Measurements from ENCODE around the gene EID2B.

The EID2B gene

DNA sequence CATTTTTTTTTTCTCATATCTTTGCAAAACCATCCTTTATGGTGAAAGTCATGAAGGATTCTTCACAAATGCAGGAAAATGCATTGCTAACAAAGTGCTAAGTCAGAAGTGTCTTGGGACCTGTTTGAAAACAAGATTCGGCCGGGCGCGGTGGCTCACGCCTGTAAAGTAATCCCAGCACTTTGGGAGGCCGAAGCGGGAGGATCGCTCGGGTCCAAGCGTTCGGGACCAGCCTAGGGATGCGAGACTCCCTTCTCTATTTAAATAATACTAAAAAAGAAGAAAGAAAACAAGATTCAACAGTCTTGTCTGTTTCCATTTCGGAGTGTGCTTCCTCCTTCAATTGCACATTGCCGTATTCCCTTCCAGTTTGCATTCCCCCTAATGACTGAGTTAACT is 819 bp downstream of the EID2B start:
- DNase-seq, result no peak

DNA sequence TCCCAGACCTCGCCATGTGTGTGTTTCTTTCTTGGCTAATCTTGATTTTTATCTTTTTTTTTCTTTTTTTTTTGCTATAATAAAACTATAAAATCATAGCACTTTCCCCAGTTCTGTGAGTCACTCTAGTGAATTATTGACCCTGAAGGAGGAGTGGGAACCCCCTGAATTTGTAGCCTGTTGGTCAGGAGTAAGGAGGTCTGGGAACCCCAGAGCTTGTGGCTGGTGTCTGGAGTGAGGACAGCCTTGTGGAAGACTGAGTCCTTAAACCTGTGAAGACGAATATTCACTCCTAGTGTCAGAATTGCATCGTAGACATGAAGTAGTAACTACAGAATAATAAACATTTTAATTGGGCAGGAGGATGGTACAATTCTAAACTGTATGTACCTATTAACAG is 7.4 kb downstream of the EID2B start:
- no peak for DNase-seq

DNA sequence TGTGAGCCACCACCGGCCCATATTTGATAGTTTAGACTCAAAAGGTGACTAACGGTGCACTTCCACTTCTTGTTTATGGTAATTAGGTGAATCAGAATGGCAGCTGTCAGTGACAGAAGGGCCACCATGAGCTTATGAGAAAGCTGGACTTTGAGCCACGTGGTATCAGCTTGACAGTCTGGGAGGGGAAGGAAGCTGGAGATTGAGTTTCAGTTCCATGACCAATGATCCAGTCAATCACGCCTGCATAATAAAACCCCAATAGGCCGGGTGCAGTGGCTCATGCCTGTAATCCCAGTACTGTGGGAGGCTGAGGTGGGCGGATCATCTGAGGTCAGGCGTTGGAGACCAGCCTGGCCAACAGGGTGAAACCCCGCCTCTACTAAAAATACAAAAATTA is 8.2 kb downstream of the EID2B start:
- DNase-seq, result no peak

DNA sequence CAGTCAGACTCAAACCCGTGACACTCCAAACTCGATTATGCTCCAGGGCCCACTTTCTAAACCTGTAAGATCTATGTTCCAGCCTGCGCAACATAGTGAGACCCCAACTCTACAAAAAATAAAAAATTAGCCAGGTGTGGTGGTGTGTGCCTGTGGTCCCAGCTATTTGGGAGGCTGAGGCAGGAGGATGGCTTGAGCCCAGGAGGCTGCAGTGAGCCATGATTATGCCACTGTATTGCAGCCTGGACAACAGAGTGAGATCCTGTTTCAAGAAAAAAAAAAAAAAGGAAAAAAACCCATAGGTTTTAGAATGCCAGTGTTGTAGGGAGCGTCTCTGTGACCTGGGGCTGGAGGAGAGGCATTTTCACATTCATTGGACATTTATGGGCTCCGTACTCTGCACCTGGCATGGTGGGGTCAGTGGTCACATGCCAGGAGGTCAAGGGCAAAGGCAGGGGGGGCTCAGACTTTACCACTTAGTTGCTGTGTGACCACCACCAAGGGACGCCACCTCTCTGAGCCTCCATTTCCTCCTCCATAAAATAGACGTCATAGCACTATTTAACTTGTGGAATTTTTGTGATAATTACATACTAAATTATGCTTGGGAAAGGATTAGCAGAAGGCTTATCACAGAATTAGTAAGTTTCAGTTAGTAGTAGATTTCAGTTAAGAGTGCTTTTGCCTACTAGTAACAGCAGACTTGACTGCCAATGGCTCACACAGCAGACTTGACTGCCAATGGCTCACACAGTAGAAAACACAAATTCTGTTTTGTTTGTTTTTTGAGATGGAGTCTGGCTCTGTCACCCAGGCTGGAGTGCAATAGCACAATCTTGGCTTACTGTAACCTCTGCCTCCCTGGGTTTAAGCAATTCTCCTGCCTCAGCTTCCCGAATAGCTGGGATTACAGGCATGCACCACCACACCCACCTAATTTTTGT is 11.8 kb downstream of the EID2B start:
- DNase-seq, result no peak

DNA sequence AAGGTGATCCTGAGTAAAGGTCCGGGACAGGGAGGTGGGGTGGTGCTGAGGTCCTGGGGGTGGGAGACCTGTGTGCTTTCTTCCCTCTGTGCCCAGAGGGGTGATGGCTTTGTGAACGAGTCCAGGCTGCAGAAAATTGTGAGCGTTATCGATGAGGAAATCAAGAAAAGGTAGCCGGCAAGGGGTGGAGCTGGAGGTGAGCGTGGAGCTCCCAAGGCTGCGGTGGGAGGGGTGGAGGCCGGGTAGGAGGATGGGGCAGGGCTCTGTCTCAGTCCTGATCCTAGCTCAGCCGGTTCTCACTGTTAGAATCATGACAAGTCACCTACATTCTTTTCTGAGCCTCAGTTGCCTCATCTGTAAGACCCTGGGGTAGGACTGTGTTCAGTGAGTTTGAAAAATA is 13.7 kb downstream of the EID2B start:
- DNase-seq, result no peak

DNA sequence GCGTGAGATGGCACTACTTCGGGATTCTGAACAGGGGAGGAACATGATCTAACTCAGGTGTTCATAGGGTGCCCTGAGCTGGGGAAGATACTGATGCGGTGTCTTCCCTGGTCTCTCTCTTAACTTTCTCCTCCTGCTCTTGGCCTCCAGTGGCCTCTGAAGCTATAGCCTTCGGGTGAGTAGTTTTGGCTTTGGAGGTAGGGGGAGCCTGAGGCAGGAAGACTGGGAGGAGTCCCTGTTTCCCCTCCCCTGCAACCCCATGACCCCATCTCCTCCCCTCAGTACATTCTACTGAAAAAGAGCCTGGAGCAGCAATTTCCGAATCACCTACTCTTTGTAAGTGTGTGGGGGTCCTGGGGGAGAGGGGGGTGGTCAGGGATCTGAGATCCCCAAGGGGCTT is 14.2 kb downstream of the EID2B start:
- DNase-seq, result no peak

DNA sequence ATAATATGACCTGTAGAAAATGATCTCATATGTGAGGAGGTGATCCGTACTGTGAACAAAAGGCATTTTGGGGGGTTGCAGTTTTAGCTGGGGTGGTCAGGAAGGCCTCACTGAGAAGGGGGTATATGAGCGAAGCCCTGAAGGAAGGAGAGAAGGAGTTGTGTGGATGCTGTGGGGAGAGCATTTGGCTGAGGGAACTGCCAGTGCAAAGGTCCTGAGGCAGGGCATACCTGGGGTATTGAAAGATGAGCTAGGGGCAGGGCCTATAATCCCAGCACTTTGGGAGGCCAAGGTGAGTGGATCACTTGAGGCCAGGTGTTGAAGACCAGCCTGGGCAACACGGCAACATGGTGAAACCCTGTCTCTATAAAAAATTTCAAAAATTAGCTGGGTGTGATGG is 15.2 kb downstream of the EID2B start:
- no peak for DNase-seq

DNA sequence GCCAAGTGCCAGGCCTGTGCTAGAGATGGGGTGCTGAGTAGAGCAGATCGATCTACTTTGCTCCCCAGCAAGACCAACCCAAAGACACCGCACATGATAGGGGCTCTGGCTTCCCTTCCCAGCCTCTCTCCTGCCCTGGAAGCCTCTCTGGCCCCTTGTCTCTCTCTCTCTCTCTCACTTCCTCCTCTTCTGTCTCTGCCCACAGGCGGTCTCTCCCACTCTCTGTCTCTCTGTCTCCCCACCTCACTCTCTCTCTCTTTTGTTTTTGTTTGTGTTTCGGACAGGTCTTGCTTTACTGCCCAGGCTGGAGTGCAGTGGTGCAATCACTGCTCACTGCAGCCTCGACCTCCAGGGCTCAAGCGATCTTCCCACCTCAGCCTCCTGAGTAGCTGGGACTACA is 16.4 kb downstream of the EID2B start:
- no peak for DNase-seq

DNA sequence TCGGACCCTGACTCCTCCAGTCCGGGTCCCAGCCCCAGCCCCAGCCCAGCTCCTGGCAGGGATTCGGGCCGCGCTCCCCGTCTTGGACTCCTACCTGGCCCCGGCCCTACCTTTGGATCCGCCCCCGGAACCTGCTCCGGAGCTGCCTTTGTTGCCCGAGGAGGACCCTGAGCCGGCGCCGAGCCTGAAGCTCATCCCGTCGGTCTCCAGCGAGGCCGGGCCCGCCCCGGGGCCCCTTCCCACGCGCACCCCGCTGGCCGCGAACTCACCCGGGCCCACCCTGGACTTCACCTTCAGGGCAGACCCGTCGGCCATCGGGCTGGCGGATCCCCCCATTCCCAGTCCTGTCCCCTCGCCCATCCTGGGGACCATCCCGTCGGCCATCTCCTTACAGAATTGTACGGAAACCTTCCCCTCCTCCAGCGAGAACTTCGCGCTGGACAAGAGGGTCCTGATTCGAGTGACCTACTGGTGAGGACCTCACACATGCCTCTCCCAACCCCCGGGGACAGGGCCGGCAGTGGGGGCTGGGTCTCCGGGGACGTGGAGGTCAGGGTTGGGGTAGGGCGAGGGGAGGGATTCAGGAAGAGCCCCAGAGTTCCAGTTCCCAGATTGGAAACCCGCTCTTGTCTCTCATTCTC is 17.0 kb downstream of the EID2B start:
- DNase-seq, result no peak

DNA sequence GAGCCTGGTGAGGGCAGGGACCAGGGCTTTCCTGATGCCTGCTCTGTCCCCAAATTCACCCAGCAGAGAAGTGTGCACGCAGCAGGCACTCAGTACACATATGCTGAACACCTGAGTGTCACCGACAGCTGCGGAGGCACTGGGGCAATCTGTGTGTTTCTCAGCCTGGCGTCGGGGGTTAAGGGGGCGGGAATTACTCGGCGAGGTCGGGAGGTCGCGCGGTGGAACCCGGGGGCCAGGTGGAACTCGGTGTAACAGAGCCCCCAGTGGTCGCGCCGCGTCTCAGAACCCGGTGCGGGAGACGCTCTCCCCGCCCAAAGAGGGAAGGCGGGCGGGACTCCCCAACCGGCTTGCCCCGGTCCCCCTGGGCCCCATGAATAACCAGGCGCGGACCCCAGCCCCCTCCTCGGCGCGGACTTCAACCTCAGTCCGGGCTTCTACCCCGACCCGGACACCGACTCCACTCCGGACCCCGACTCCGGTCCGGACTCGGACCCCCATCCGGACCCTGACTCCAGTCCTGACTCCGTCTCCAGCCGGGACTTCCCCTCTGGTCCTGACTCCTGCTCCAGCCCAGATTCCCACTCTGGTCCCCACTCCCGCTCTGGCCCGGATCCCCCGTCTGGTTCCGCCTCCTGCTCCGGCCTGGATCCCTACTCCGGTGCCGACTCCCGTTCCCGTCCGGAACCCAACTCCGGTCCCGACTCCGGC is 17.7 kb downstream of the EID2B start, which contains the start of gene SELENOV:
TSS of gene SELENOV (plus strand) at position 300 of the 711 bp plus-strand sequence. CDS start at position 374, 74 bp downstream.
- DNase-seq, result peak; percentile 68

DNA sequence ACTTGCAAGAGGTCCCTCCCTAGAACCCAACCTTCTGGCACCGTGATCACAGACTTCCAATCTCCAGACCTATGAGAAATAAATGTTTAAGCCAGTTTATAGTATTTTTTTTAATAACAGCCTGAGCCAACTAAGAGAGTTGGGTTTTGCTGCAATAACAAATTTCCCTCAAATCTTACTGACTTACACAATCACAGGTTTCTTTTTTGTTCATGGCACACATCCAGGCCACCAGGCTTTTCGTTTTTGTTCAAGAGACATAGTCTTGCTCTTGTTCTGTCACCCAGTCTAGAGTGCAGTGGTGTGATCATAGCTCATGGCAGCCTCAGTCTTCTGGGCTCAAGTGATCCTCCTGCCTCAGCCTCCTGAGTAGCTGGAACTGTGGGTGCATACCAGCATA is 19.7 kb downstream of the EID2B start:
- no peak for DNase-seq

DNA sequence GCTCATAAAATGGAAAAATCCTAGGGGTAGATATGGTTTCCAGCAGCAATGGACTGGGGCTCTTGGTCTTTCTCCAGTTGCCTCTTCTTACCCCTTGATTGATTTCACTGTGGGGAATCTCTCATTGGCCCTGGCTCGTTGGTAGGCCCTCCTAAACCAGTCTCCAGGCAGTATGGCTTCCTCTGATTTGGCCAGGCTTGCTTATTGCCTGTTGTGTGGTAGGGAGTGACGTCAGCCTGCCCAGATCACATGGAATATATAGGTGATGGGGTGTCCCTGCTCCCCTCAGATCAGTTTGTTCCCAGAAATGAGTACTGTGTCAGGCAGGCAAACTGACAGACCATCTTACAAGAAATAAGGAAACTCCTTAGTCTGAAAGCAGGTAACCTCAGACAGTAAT is 23.4 kb downstream of the EID2B start:
- no peak for DNase-seq

DNA sequence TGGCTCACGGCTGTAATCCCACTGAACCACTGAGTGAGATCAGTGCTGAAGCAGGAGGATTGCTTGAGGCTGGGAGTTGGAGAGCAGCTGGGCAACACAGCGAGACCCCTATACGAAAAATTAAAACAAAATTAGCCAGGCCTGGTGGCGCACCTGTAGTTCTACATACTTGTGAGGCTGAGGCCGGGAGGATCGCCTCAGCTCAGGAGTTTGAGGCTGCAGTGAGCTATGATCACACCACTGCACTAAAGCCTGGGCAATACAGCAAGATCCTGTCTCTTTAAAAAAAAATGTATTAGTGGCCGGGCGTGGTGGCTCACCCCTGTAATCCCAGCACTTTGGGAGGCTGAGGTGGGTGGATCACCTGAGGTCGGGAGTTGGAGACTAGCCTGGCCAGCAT is 24.0 kb downstream of the EID2B start:
- no peak for DNase-seq

DNA sequence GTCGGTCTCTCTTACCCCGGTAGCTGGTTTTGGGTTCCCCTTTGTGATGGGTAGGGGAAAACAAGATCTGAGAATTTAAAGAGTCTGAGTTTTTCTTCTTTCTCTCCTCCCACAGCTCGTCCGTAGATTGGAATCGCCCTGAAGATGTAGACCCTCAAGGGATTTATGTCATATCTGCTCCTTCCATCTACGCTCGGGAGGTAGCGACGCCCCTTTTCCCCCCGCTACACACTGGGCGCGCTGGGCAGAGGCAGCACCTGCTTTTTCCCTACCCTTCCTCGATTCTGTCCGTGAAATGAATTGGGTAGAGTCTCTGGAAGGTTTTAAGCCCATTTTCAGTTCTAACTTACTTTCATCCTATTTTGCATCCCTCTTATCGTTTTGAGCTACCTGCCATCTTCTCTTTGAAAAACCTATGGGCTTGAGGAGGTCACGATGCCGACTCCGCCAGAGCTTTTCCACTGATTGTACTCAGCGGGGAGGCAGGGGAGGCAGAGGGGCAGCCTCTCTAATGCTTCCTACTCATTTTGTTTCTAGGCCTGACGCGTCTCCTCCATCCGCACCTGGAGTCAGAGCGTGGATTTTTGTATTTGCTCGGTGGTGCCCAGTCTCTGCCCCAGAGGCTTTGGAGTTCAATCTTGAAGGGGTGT is 24.8 kb downstream of the EID2B start:
- DNase-seq, result no peak

DNA sequence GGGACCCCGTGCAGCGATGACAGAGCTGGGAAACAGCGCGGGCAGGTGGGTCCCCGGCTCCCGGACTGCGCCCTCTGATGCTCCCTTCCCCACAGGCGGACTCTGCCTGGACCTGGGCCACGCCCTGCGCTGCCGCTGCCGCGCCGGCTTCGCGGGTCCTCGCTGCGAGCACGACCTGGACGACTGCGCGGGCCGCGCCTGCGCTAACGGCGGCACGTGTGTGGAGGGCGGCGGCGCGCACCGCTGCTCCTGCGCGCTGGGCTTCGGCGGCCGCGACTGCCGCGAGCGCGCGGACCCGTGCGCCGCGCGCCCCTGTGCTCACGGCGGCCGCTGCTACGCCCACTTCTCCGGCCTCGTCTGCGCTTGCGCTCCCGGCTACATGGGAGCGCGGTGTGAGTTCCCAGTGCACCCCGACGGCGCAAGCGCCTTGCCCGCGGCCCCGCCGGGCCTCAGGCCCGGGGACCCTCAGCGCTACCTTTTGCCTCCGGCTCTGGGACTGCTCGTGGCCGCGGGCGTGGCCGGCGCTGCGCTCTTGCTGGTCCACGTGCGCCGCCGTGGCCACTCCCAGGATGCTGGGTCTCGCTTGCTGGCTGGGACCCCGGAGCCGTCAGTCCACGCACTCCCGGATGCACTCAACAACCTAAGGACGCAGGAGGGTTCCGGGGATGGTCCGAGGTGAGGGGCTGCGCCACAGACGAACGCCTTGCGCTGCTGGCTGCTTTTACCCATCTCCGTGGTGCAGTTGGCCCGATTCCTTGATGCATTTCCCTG is 25.5 kb downstream of the EID2B start:
- peak; percentile 86 for DNase-seq

DNA sequence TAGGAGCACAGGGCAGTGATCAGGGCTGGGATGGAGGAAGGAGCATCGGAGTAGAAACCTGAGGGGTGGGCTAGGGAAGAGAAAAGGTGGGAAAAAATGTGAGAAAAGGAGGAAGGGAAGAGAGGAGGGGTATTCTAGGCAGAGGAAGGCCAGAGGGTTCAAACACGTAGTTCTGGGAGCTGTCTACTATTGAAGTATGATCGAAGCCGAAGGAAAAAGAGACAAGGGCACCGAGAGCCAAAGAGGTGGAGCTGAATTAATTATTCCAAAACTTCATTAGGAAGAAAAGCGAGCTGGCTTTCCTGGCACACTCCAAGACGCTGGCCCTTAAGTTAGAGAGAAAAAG is 26.1 kb downstream of the EID2B start:
- DNase-seq, result no peak

DNA sequence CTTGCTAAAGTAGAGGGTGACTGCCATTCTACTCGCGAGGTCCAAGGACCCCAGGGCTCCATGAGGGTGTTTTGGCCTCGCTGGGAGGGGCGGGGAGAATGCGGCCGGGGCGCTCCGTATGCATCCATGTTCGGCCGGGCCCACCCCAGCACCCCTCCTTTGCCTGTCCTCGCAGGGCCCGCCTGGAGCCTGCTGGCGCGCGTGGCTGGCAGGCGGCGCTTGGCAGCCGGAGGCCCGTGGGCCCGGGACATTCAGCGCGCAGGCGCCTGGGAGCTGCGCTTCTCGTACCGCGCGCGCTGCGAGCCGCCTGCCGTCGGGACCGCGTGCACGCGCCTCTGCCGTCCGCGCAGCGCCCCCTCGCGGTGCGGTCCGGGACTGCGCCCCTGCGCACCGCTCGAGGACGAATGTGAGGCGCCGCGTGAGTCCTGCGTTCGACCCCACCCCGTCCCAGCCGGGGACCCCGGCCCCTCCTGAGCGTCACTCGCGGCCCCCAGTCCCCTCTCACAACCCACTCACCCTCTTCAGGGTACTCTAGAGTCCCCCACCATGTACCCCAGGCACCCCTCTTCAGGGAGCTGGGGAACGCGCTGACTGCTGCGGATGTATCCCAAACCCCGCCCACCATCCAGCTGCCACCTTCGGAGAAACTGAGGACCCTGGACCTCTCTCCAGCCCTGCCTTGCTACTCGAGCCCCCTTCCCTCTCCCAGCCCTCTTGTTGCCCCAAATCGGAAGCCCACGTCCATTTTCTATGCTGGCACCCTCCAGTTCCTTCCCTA is 29.8 kb downstream of the EID2B start:
- DNase-seq, result peak; percentile 87

DNA sequence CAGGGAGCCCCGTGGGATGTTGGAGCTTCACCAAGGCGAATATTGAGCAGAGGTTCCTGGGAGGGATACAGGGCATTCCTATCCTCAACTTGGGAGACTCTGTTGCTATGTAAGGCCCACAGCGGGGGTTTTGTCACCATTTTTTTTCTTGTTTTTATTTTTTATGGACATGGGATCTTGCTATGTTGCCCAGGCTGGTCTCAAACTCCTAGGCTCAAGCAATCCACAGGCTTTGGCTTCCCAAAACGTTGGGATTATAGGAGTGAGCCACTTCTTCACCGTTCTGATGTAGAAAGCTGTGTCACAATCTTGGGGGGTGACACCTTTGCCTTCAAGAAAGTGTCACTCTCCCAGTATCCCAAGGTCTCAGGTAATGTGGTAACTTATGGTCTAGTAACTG is 31.3 kb downstream of the EID2B start:
- no peak for DNase-seq

DNA sequence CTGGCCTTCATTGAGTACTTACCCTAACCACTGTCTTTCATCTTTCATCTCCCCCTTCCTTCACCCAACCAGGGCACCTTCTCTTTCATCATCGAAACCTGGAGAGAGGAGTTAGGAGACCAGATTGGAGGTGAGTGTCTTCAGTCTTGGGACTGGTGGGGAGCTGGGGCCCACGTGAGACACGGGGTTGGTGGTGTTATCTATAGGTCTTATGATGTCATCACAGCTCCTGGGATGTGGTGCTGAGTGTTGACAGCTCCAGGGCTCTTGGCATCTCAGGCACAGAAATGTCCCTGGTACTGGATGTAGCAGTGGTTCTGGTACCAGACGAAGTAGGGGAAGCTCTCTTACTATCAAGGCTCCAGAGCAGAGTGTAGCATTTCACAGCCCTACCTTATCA is 32.1 kb downstream of the EID2B start:
- no peak for DNase-seq

DNA sequence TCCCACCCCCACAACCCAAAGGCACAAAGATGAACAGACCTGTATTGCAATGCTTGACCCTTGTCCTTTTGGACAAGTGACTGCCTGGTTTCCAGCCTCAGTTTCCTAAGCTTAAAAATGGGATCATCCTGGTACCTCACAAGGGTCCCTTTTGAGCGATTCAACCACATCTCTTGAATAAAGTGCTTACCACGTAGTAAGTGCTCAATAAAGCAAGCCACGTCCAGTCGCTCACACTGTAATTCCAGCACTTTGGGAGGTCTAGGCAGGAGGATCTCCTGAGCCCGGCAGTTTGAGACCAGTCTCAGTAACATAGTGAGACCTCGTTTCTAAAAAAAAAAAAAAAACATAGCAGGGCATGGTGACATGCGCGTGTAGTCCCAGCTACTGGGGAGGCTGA is 32.7 kb downstream of the EID2B start:
- no peak for DNase-seq

DNA sequence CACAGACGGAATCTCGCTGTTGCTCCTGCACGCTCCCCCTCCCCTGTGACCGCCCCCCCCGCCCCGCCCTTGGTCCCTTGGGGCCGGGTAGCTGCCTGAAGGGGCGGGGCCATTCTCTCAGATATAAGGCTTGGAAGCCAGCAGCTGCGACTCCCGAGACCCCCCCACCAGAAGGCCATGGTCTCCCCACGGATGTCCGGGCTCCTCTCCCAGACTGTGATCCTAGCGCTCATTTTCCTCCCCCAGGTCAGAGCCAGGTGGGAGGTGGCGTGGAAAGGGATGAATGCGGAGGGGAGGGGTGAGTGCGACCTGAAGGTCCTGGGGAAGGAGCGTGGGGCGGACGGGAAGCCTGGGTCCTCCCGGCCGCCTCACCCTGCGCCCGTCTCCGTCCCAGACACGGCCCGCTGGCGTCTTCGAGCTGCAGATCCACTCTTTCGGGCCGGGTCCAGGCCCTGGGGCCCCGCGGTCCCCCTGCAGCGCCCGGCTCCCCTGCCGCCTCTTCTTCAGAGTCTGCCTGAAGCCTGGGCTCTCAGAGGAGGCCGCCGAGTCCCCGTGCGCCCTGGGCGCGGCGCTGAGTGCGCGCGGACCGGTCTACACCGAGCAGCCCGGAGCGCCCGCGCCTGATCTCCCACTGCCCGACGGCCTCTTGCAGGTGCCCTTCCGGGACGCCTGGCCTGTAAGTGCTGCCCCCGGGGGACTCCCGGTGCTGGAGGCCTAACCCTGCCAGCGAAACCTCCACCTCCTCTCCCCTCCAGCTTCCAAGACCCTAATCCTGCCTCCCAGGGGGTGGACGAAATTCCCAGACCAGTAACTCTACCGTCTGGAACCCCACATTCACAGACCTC is 33.6 kb downstream of the EID2B start, which contains the start of gene DLL3:
TSS of gene DLL3 (plus strand) at position 150 of the 845 bp plus-strand sequence. CDS start at position 178, 28 bp downstream.
- DNase-seq, result peak; percentile 71
